ENCODE measurements around the gene NGB.

DNA sequence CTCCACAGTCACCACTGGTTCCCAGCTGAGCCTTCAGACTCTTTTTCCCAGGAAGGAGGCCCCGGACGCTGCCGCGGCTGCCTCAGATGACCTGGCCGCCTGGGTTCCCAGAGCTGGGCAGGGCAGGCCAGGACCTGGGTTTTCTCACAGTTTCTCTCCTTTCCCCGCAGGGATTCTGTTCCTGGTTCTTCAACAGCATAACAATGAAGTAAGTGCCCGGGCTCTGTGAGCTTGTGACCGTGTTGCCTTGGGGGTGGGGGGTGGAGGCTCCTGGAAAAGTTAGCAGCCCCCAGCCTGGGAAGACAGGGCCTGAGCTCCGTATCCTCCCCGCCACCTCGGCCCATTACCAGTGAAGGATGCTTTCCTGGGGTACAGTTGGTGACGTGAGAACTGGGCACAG lies 45.8 kb downstream of the NGB start:
- TF ChIP-seq CTCF (conservative IDR thresholded peaks at IDR 0.05; ENCODE audit: low read depth, low read length), result no peak
- TF ChIP-seq EZH2 (IDR thresholded peaks at IDR 0.05; ENCODE audit: low read length, unreplicated experiment), result no peak
- TF ChIP-seq EZH2phosphoT487 (IDR thresholded peaks at IDR 0.05; ENCODE audit: borderline replicate concordance, low read length), result no peak
